ENCODE data around the gene BRSK2.

GRCh38 chr11:1450344-1450875 is 60.7 kb downstream of the BRSK2 start:
- TF ChIP-seq FOXM1 (IDR thresholded peaks at IDR 0.05; ENCODE audit: borderline replicate concordance) (no peak), SUZ12 (IDR thresholded peaks at IDR 0.05) (no peak), L3MBTL2 (conservative IDR thresholded peaks at IDR 0.05) (no peak), PKNOX1 (IDR thresholded peaks at IDR 0.05) (no peak), LEF1 (IDR thresholded peaks at IDR 0.05; ENCODE audit: borderline replicate concordance) (no peak), FOXA1 (IDR thresholded peaks at IDR 0.05) (no peak), ZNF384 (IDR thresholded peaks at IDR 0.05) (no peak), SP1 (IDR thresholded peaks at IDR 0.05) (no peak), ELF4 (IDR thresholded peaks at IDR 0.05) (no peak), HDGF (IDR thresholded peaks at IDR 0.05; ENCODE audit: borderline replicate concordance) (no peak), NFRKB (IDR thresholded peaks at IDR 0.05) (no peak), BHLHE40 (IDR thresholded peaks at IDR 0.05; ENCODE audit: borderline replicate concordance) (no peak), FOXK2 (IDR thresholded peaks at IDR 0.05) (no peak), ARNT (IDR thresholded peaks at IDR 0.05) (no peak)
